ENCODE results near the gene ABCD3.

GRCh38 chr1:94554580-94554979 lies 136.4 kb downstream of the ABCD3 start:
- TF ChIP-seq CTCF (IDR thresholded peaks at IDR 0.05) (no peak), POLR2A (IDR thresholded peaks at IDR 0.05) (no peak)

Measured in right lobe of liver (tissue), 4 donors.